GM18519 (cell line): ENCODE data around the gene SLC22A31.
"Not testable (repeated sequence)": the region's sequence is repeated elsewhere in the genome, so short reads cannot be mapped to it uniquely, and the experiment has no call there.

ENCODE experiments used
- ATAC-seq: cut with Tn5 transposase; IDR thresholded peaks from one replicate; pipeline ENCODE4 v1.9.1; 2021; ENCODE audit warnings: mild to moderate bottlenecking, moderate library complexity; ENCODE audit not compliant: unreplicated experiment, low FRiP score

The SLC22A31 gene

GRCh38 chr16:89194340-89195311 is 5.7 kb downstream of the SLC22A31 start:
- ATAC-seq, result no peak

GRCh38 chr16:89193576-89194293 is 6.6 kb downstream of the SLC22A31 start:
- ATAC-seq, result no peak

GRCh38 chr16:89192956-89193575 is 7.3 kb downstream of the SLC22A31 start:
- ATAC-seq, result no peak

GRCh38 chr16:89192186-89192955 is 8.0 kb downstream of the SLC22A31 start:
- ATAC-seq, result not testable (repeated sequence)

GRCh38 chr16:89191901-89192185 is 8.5 kb downstream of the SLC22A31 start:
- ATAC-seq, result no peak

GRCh38 chr16:89191033-89191900 is 9.1 kb downstream of the SLC22A31 start:
- no peak for ATAC-seq

GRCh38 chr16:89190150-89190958 is 10.0 kb downstream of the SLC22A31 start:
- no peak for ATAC-seq

- ATAC-seq, result no peak
Measured at GRCh38 chr16:89189358-89190025, 10.8 kb downstream of the SLC22A31 start.

- ATAC-seq, result not testable (repeated sequence)
Measured at GRCh38 chr16:89188471-89189357, 11.6 kb downstream of the SLC22A31 start.

GRCh38 chr16:89187770-89188392 is 12.5 kb downstream of the SLC22A31 start:
- no peak for ATAC-seq

- no peak for ATAC-seq
Measured at GRCh38 chr16:89187032-89187769, 13.1 kb downstream of the SLC22A31 start.

- not testable (repeated sequence) for ATAC-seq
Measured at GRCh38 chr16:89186593-89187031, 13.7 kb downstream of the SLC22A31 start.

- not testable (repeated sequence) for ATAC-seq
Measured at GRCh38 chr16:89185887-89186592, 14.3 kb downstream of the SLC22A31 start.

- ATAC-seq, result no peak
Measured at GRCh38 chr16:89184933-89185794, 15.2 kb downstream of the SLC22A31 start.

- ATAC-seq, result no peak
Measured at GRCh38 chr16:89184677-89184932, 15.7 kb downstream of the SLC22A31 start.
